GM12878 (cell line): ENCODE results near the gene LPIN3. TPM values are rescaled to one million over a fixed set of nuclear protein-coding genes. Genes with fewer than 3 reads are reported as not detected.

ENCODE experiments used
- ATAC-seq: fragments of 200-7000 bp; cut with Tn5 transposase; 3 replicates; pipeline ENCODE4 v1.9.1; 2020; ENCODE audit warnings: mild to moderate bottlenecking, moderate library complexity
- BruUV-seq: library from RNA; stranded (reverse); fragments of 400-500 nt; replicated peaks from 2 replicates; lab custom pipeline; 2021; lab: Mats Ljungman, UMichigan
- CTCF ChIA-PET: fragments of 300-600 bp; sonication (Branson Sonifier 250); formaldehyde crosslinking; extraction: SDS; loops from one replicate; lab custom pipeline; 2021; ENCODE audit warnings: inconsistent platforms; lab: Yijun Ruan, JAX
- POLR2A ChIA-PET: fragments of 350-600 bp; formaldehyde crosslinking; extraction: SDS; loops from one replicate; lab custom pipeline; 2021; ENCODE audit warnings: inconsistent platforms; lab: Charles Lee
- RAD21 ChIA-PET: fragments of 300-600 bp; sonication (Branson Sonifier 250); formaldehyde crosslinking; loops from one replicate; lab custom pipeline; 2023; ENCODE audit warnings: antibody characterized with exemption; ENCODE audit not compliant: unreplicated experiment; lab: Charles Lee
- SMC1A ChIA-PET: fragments of 300-600 bp; sonication (Branson Sonifier 250); formaldehyde crosslinking; loops from one replicate; lab custom pipeline; 2023; ENCODE audit not compliant: unreplicated experiment, uncharacterized antibody; lab: Charles Lee
- DNase-seq: peaks from one replicate; pipeline ENCODE4 v3.0.0-alpha.2; 2011; ENCODE audit warnings: low read depth, low spot score
- FAIRE-seq: peaks from 3 replicates; lab custom pipeline; 2011; peaks lifted over from hg19 to GRCh38; lab: Jason Lieb, UNC
- H2AFZ ChIP-seq: 2 replicates; pipeline ENCODE4 v1.6.0; 2011; ENCODE audit warnings: low read depth, low read length, control low read depth; ENCODE audit not compliant: control insufficient read depth
- H3K27ac ChIP-seq: 2 replicates; pipeline ENCODE4 v1.5.1; 2011; ENCODE audit warnings: control low read depth; ENCODE audit not compliant: control insufficient read depth, insufficient read depth
- H3K27me3 ChIP-seq, 2 experiments: replicated peaks in 1 of 2; 2 replicates each; pipeline versions ENCODE4 v1.6.0 to v1.6.1; 2011; ENCODE audit warnings: low read length in 1 of 2; ENCODE audit not compliant: control insufficient read depth in 2 of 2, insufficient read depth in 2 of 2
- H3K36me3 ChIP-seq, 2 experiments: 2 replicates each; pipeline ENCODE4 v1.5.1; 2011; ENCODE audit warnings: low read length in 1 of 2; ENCODE audit not compliant: control insufficient read depth in 2 of 2, insufficient read depth in 2 of 2
- H3K4me1 ChIP-seq: 2 replicates; pipeline ENCODE4 v1.6.1; 2011; ENCODE audit warnings: mild to moderate bottlenecking, low read length, moderate library complexity, mixed read lengths; ENCODE audit not compliant: control insufficient read depth, insufficient read depth
- H3K4me2 ChIP-seq: 2 replicates; pipeline ENCODE4 v1.6.0; 2011; ENCODE audit warnings: control low read depth; ENCODE audit not compliant: control insufficient read depth, insufficient read depth
- H3K4me3 ChIP-seq: fragments of 200-600 bp; sonication (generic); 2 replicates; pipeline ENCODE4 v1.5.1; 2016
- H3K79me2 ChIP-seq: 2 replicates; pipeline ENCODE4 v1.6.0; 2011; ENCODE audit warnings: low read length; ENCODE audit not compliant: control insufficient read depth, insufficient read depth
- H3K9ac ChIP-seq: 2 replicates; pipeline ENCODE4 v1.8.0; 2011; ENCODE audit warnings: low read length, control low read depth, mixed read lengths; ENCODE audit not compliant: control insufficient read depth, insufficient read depth
- H3K9me3 ChIP-seq: replicated peaks from 3 replicates; pipeline ENCODE4 v1.5.1; 2011; ENCODE audit warnings: mild to moderate bottlenecking, low read length; ENCODE audit not compliant: control insufficient read depth, insufficient read depth
- H4K20me1 ChIP-seq: 2 replicates; pipeline ENCODE4 v1.6.0; 2011; ENCODE audit not compliant: control insufficient read depth, insufficient read depth
- IKZF1 ChIP-seq: fragments of 450-650 bp; conservative IDR thresholded peaks from 2 replicates; pipeline ENCODE4 v1.6.1; 2017; ENCODE audit warnings: antibody characterized with exemption, mild to moderate bottlenecking
- LARP7 ChIP-seq: fragments of 450-650 bp; IDR thresholded peaks from 2 replicates; pipeline ENCODE4 v1.6.1; 2017; ENCODE audit warnings: mild to moderate bottlenecking
- MXI1 ChIP-seq: fragments of 150-350 bp; IDR thresholded peaks from 2 replicates; pipeline ENCODE4 v1.6.1; 2011; ENCODE audit warnings: low read depth, mild to moderate bottlenecking, inconsistent platforms, low read length, improper control_type of control experiment
- NR2C2 ChIP-seq: IDR thresholded peaks from 2 replicates; pipeline ENCODE4 v1.6.1; 2011; ENCODE audit warnings: borderline replicate concordance, low read depth; ENCODE audit not compliant: control insufficient read depth, insufficient read length
- NRF1 ChIP-seq: conservative IDR thresholded peaks from 2 replicates; pipeline ENCODE4 v1.6.1; 2011; ENCODE audit warnings: mild to moderate bottlenecking, low read depth, low read length, improper control_type of control experiment
- TCF3 ChIP-seq: IDR thresholded peaks from 2 replicates; pipeline ENCODE4 v1.6.1; 2012; ENCODE audit warnings: low read depth, mild to moderate bottlenecking, low read length, borderline replicate concordance; ENCODE audit not compliant: insufficient read depth
- ZBED1 ChIP-seq: IDR thresholded peaks from 2 replicates; pipeline ENCODE4 v1.6.1; 2016; ENCODE audit warnings: borderline replicate concordance
- WGBS: methylation state at CpG from one replicate; pipeline ENCODE4 v1.1.6; 2016; ENCODE audit warnings: low lambda C conversion rate; ENCODE audit not compliant: insufficient replicate concordance, insufficient coverage; ENCODE audit errors: missing lambda C conversion rate; 5-methylcytosine and 5-hydroxymethylcytosine counted together
- in situ Hi-C: fragments of 300-500 bp; cut with MboI; formaldehyde crosslinking; loops from 9 replicates; pipeline ENCODE4 v1.14.3; 2018; ENCODE audit warnings: mixed read lengths
- intact Hi-C: fragments of 100-400 bp; cut with micrococcal nuclease; formaldehyde crosslinking; loops from one replicate; pipeline ENCODE4 v1.14.2; 2022; ENCODE audit not compliant: unreplicated experiment
- polyA plus RNA-seq, 11 experiments: library from polyadenylated mRNA; depleted of rRNA in 4 of 11; unstranded in 6 of 11; stranded (reverse) in 5 of 11; fragments of >200 nt; fragmentation: Nextera tagmentation in 4 of 11; fragmentation: Illumina TruSeq in 1 of 11; extraction: Ambion mirVana in 4 of 11; extraction: Trizol in 1 of 11; gene quantifications; 1 replicate in 1 of 11; 2 replicates in 10 of 11; pipeline versions ENCODE4 v1.2.1 to v1.2.3, GENCODE V29; 2011 to 2016; ENCODE audit warnings: inconsistent platforms in 2 of 11, missing spikeins in 2 of 11, low read depth in 1 of 11
- total RNA-seq, 4 experiments: library from RNA; depleted of rRNA in 3 of 4; stranded (reverse); fragments of >200 nt in 3 of 4; fragmentation: Illumina TruSeq in 1 of 4; extraction: Trizol in 1 of 4; gene quantifications; 2 replicates each; pipeline versions ENCODE4 v1.2.1 to v1.2.3, GENCODE V29; 2013 to 2021
- TF ChIP-seq, protein P1 (sequence below): IDR thresholded peaks from 2 replicates; pipeline ENCODE4 v1.6.1; 2011; ENCODE audit warnings: low read depth, low read length, improper control_type of control experiment, borderline replicate concordance
- TF ChIP-seq, protein P2 (sequence below): fragments of 450-650 bp; IDR thresholded peaks from 2 replicates; pipeline ENCODE4 v1.6.1; 2017; ENCODE audit warnings: low read depth, mild to moderate bottlenecking, moderate library complexity
- TF ChIP-seq, protein P3 (sequence below): IDR thresholded peaks from 2 replicates; pipeline ENCODE4 v1.6.1; 2012; ENCODE audit warnings: low read depth, low read length, improper control_type of control experiment
- TF ChIP-seq, protein P4 (sequence below): fragments of 150-350 bp; IDR thresholded peaks from 2 replicates; pipeline ENCODE4 v1.6.1; 2016; ENCODE audit warnings: low read depth, low read length
- TF ChIP-seq, protein P5 (sequence below): IDR thresholded peaks from 2 replicates; pipeline ENCODE4 v1.6.1; 2012; ENCODE audit warnings: mild to moderate bottlenecking, low read depth, low read length

The LPIN3 gene
- total and polyA plus RNA-seq, 10 of the 15 experiments (the other 5 are each of a cell fraction or from before 2014, with no cell fraction given): 0.13 to 1.3 (median 0.51) TPM

DNA sequence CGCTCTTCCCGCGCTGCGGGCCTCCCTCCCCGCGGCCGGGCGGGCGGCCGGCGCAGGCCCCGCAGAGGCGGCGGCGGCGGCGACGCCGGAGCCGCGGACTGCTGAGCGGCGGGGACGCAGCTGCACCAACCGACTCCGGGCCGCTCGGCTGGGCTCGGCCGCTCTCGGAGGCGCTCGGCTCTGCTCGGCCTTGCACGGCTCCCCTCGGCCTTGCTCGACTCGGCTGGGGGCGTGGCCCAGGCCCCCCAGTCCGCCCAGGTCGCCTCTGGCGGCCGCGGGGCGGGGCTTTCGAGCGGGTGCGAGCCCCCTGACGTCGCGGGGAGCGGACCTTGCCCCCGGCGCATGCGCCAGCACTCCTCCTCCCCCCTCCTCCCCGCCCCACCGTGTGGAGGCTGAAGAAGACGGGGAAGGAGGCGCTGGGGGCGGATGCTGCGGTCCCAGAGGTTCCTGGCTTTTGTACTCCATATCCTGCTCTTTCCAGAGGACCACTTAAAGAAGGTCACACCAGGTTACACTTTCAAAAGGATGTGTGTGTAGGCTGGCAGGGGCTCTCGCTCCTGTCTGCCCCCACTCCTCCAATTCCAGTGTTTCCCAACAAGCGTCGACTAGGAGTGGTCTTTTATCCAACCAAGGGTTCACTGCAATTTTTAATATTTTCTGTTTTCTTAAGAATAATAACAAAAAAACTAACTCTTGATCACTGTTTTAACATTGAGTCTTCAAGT lies 22.9 kb upstream of the LPIN3 start, which contains the start of gene ZHX3:
Gene ZHX3, minus strand, starts transcription at position 186 of the 725 bp plus-strand sequence. CDS start 112,815 bp downstream, outside the sequence.
- H3K9ac ChIP-seq: peak within 1 kb of the TSS; percentile 82
- DNase-seq: peak; percentile 78
- no peaks in the 10 kb centered on the region for H3K36me3 ChIP-seq
- peaks cover 8% of the 10 kb centered on the region for H3K79me2 ChIP-seq
- H3K27ac ChIP-seq: peak within 1 kb of the TSS; percentile 61
- H2AFZ ChIP-seq: peak within 1 kb of the TSS; percentile 91
- H4K20me1 ChIP-seq: no peaks in the 10 kb centered on the region
- peak; percentile 95 for FAIRE-seq
- no peaks in the 10 kb centered on the region for H3K27me3 ChIP-seq
- H3K4me1 ChIP-seq: peaks cover 3% of the 10 kb centered on the region; the same call in 1 of the 2 replicates
- ChIA-PET RAD21 (interaction anchor here (1.4 kb wide), 1 partner anchor 12 kb away, joined by 3 read pairs; no protein-coding TSS in a partner anchor), CTCF (interaction anchor here (1.2 kb wide), 1 partner anchor 182 kb away, joined by 3 read pairs; no protein-coding TSS in a partner anchor), SMC1A (no interaction called here), POLR2A (interaction anchor here (2.6 kb wide), 1 partner anchor 11 kb away, joined by 10 read pairs; no protein-coding TSS in a partner anchor)
- H3K9me3 ChIP-seq: no peaks in the 10 kb centered on the region
- WGBS: under 1% methylated on average over 21 of the region's 64 CpGs
- BruUV-seq: no TSS peak
- peak within 1 kb of the TSS; percentile 96 for H3K4me3 ChIP-seq
- peak within 1 kb of the TSS; percentile 97 for H3K4me2 ChIP-seq
- in situ Hi-C loops (no loop called here), intact Hi-C loops (loop anchor here (5.0 to 10.0 kb wide), 2 partner anchors 180 to 333 kb away; partner anchors contain the start of gene PLCG1)
- peak; percentile 99 for ATAC-seq
- TF ChIP-seq, protein P1, sequence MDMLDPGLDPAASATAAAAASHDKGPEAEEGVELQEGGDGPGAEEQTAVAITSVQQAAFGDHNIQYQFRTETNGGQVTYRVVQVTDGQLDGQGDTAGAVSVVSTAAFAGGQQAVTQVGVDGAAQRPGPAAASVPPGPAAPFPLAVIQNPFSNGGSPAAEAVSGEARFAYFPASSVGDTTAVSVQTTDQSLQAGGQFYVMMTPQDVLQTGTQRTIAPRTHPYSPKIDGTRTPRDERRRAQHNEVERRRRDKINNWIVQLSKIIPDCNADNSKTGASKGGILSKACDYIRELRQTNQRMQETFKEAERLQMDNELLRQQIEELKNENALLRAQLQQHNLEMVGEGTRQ: no peak
- TF ChIP-seq ZBED1: no peak
- TF ChIP-seq, protein P2, sequence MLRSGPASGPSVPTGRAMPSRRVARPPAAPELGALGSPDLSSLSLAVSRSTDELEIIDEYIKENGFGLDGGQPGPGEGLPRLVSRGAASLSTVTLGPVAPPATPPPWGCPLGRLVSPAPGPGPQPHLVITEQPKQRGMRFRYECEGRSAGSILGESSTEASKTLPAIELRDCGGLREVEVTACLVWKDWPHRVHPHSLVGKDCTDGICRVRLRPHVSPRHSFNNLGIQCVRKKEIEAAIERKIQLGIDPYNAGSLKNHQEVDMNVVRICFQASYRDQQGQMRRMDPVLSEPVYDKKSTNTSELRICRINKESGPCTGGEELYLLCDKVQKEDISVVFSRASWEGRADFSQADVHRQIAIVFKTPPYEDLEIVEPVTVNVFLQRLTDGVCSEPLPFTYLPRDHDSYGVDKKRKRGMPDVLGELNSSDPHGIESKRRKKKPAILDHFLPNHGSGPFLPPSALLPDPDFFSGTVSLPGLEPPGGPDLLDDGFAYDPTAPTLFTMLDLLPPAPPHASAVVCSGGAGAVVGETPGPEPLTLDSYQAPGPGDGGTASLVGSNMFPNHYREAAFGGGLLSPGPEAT: no peak
- TF ChIP-seq, protein P3, sequence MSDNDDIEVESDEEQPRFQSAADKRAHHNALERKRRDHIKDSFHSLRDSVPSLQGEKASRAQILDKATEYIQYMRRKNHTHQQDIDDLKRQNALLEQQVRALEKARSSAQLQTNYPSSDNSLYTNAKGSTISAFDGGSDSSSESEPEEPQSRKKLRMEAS: peak; percentile 52; the same call in 1 of the 2 replicates
- no peak for TF ChIP-seq MXI1
- peak; percentile 82 for TF ChIP-seq NRF1
- 0 out of 2 replicates have a peak, but pooled peaks have one; percentile 21 for TF ChIP-seq TCF3
- TF ChIP-seq IKZF1: peak; percentile 46; the same call in 1 of the 2 replicates
- 0 out of 2 replicates have a peak, but pooled peaks have one; percentile 39 for TF ChIP-seq LARP7
- no peak for TF ChIP-seq NR2C2
- TF ChIP-seq, protein P4, sequence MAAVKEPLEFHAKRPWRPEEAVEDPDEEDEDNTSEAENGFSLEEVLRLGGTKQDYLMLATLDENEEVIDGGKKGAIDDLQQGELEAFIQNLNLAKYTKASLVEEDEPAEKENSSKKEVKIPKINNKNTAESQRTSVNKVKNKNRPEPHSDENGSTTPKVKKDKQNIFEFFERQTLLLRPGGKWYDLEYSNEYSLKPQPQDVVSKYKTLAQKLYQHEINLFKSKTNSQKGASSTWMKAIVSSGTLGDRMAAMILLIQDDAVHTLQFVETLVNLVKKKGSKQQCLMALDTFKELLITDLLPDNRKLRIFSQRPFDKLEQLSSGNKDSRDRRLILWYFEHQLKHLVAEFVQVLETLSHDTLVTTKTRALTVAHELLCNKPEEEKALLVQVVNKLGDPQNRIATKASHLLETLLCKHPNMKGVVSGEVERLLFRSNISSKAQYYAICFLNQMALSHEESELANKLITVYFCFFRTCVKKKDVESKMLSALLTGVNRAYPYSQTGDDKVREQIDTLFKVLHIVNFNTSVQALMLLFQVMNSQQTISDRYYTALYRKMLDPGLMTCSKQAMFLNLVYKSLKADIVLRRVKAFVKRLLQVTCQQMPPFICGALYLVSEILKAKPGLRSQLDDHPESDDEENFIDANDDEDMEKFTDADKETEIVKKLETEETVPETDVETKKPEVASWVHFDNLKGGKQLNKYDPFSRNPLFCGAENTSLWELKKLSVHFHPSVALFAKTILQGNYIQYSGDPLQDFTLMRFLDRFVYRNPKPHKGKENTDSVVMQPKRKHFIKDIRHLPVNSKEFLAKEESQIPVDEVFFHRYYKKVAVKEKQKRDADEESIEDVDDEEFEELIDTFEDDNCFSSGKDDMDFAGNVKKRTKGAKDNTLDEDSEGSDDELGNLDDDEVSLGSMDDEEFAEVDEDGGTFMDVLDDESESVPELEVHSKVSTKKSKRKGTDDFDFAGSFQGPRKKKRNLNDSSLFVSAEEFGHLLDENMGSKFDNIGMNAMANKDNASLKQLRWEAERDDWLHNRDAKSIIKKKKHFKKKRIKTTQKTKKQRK: no peak
- TF ChIP-seq, protein P5, sequence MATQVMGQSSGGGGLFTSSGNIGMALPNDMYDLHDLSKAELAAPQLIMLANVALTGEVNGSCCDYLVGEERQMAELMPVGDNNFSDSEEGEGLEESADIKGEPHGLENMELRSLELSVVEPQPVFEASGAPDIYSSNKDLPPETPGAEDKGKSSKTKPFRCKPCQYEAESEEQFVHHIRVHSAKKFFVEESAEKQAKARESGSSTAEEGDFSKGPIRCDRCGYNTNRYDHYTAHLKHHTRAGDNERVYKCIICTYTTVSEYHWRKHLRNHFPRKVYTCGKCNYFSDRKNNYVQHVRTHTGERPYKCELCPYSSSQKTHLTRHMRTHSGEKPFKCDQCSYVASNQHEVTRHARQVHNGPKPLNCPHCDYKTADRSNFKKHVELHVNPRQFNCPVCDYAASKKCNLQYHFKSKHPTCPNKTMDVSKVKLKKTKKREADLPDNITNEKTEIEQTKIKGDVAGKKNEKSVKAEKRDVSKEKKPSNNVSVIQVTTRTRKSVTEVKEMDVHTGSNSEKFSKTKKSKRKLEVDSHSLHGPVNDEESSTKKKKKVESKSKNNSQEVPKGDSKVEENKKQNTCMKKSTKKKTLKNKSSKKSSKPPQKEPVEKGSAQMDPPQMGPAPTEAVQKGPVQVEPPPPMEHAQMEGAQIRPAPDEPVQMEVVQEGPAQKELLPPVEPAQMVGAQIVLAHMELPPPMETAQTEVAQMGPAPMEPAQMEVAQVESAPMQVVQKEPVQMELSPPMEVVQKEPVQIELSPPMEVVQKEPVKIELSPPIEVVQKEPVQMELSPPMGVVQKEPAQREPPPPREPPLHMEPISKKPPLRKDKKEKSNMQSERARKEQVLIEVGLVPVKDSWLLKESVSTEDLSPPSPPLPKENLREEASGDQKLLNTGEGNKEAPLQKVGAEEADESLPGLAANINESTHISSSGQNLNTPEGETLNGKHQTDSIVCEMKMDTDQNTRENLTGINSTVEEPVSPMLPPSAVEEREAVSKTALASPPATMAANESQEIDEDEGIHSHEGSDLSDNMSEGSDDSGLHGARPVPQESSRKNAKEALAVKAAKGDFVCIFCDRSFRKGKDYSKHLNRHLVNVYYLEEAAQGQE: no peak
